Esophagus muscularis mucosa (tissue), 4 donors: ENCODE data around the gene STAT5B. TPM values are rescaled to one million over a fixed set of nuclear protein-coding genes. Genes with fewer than 3 reads are reported as not detected.

ENCODE experiments used
- DNase-seq: peaks from one replicate; pipeline ENCODE4 v3.0.0-alpha.2; 2017; ENCODE audit errors: extremely low spot score
- H3K27ac ChIP-seq, 4 donors: fragments of 200-600 bp; sonication (generic); replicated peaks in 1 of 4; 1 replicate in 3 of 4; 2 replicates in 1 of 4; pipeline ENCODE4 v1.5.1; 2016 to 2019; ENCODE audit warnings: mild to moderate bottlenecking in 1 of 4
- H3K27me3 ChIP-seq, 4 donors: fragments of 200-600 bp; sonication (generic); one replicate each; pipeline versions ENCODE4 v1.5.1 to v1.6.0; 2016 to 2019
- H3K36me3 ChIP-seq, 4 donors: fragments of 200-600 bp; sonication (generic); one replicate each; pipeline ENCODE4 v1.5.1; 2016 to 2019
- H3K4me1 ChIP-seq, 4 donors: fragments of 200-600 bp; sonication (generic); one replicate each; pipeline ENCODE4 v1.5.1; 2016 to 2019
- H3K4me3 ChIP-seq, 4 donors: fragments of 200-600 bp; sonication (generic); 1 replicate in 2 of 4; 2 replicates in 2 of 4; pipeline ENCODE4 v1.5.1; 2016 to 2019; ENCODE audit warnings: mild to moderate bottlenecking in 4 of 4, moderate library complexity in 1 of 4
- H3K9me3 ChIP-seq, 4 donors: fragments of 200-600 bp; sonication (generic); 1 replicate in 3 of 4; 2 replicates in 1 of 4; pipeline ENCODE4 v1.5.1; 2016 to 2019
- CTCF ChIP-seq, 3 experiments: fragments of 200-600 bp in 2 of 3; fragments of 450-650 bp in 1 of 3; sonication (generic) in 2 of 3; IDR thresholded peaks; one replicate each; pipeline ENCODE4 v1.5.1; 2017 to 2019; ENCODE audit warnings: antibody characterized with exemption in 3 of 3, mild to moderate bottlenecking in 2 of 3, moderate library complexity in 1 of 3
- EP300 ChIP-seq: sonication (generic); formaldehyde crosslinking; IDR thresholded peaks from one replicate; pipeline ENCODE4 v1.6.1; 2017; ENCODE audit warnings: antibody characterized with exemption
- POLR2A ChIP-seq: fragments of 450-650 bp; IDR thresholded peaks from one replicate; pipeline ENCODE4 v1.6.1; 2017; ENCODE audit warnings: antibody characterized with exemption, moderate library complexity, mild to moderate bottlenecking, low read depth
- POLR2AphosphoS5 ChIP-seq, 2 donors: sonication (generic); formaldehyde crosslinking; IDR thresholded peaks; one replicate each; pipeline ENCODE4 v1.6.1; 2017; ENCODE audit warnings: antibody characterized with exemption in 2 of 2
- WGBS: methylation state at CpG from one replicate; pipeline ENCODE4 v1.1.5; 2018; 5-methylcytosine and 5-hydroxymethylcytosine counted together
- intact Hi-C: fragments of 100-400 bp; cut with DNase I; formaldehyde crosslinking; loops from one replicate; pipeline ENCODE4 v1.15.1; 2023
- total RNA-seq, 4 donors: library from RNA; depleted of rRNA; stranded (reverse); fragments of >200 nt; gene quantifications; one replicate each; pipeline versions ENCODE4 v1.1.0 to v1.2.1, GENCODE V29; 2016

STAT5B gene
- total RNA-seq, 4 donors from 2014 or later: 75.0 to 93.4 (median 85.2) TPM

GRCh38 chr17:42160531-42160910 lies 115.7 kb downstream of the STAT5B start:
- no peak overlapping the region for H3K27ac ChIP-seq
- H3K4me3 ChIP-seq: no peak overlapping the region
- peaks cover 0 to 6% (median 0%) of the 10 kb centered on the region in 4 donors for H3K27me3 ChIP-seq
- no peaks in the 10 kb centered on the region for H3K36me3 ChIP-seq
- WGBS: 83% methylated on average over 7 of the region's 7 CpGs
- peaks cover 0 to 4% (median 3%) of the 10 kb centered on the region in 4 donors for H3K4me1 ChIP-seq
- DNase-seq: no peak
- intact Hi-C loops: no loop called here
- TF ChIP-seq CTCF (IDR thresholded peaks at IDR 0.05) (no peak), EP300 (no peak), POLR2AphosphoS5 (IDR thresholded peaks at IDR 0.05) (no peak), POLR2A (no peak)
- H3K9me3 ChIP-seq: no peaks in the 10 kb centered on the region

GRCh38 chr17:42159796-42160530 lies 116.2 kb downstream of the STAT5B start:
- Histone ChIP-seq H3K9me3 (no peaks in the 10 kb centered on the region), H3K4me1 (peaks cover 0 to 9% (median 6%) of the 10 kb centered on the region in 4 donors), H3K27ac (no peak overlapping the region), H3K4me3 (no peak overlapping the region), H3K36me3 (no peaks in the 10 kb centered on the region), H3K27me3 (peaks cover 0 to 6% (median 0%) of the 10 kb centered on the region in 4 donors)
- WGBS: 78% methylated on average over 12 of the region's 14 CpGs
- no peak for DNase-seq
- no peak for TF ChIP-seq POLR2A
- no peak for TF ChIP-seq EP300
- TF ChIP-seq POLR2AphosphoS5 (IDR thresholded peaks at IDR 0.05): no peak
- no peak for TF ChIP-seq CTCF (IDR thresholded peaks at IDR 0.05)
- intact Hi-C loops: no loop called here

- peaks cover 27 to 47% (median 40%) of the 10 kb centered on the region in 4 donors for H3K4me1 ChIP-seq
- no peaks in the 10 kb centered on the region for H3K27me3 ChIP-seq
- no peak for DNase-seq
- H3K9me3 ChIP-seq: no peaks in the 10 kb centered on the region
- H3K4me3 ChIP-seq: peak overlapping the region; percentile 81 to 99 (median 92)
- H3K36me3 ChIP-seq: peaks cover 0 to 13% (median 5%) of the 10 kb centered on the region in 4 donors
- intact Hi-C loops: no loop called here
- TF ChIP-seq POLR2AphosphoS5 (IDR thresholded peaks at IDR 0.05) (no peak), EP300 (no peak), CTCF (IDR thresholded peaks at IDR 0.05) (no peak), POLR2A (no peak)
- WGBS: 45% methylated on average over 17 of the region's 17 CpGs
- peak overlapping the region in 1 of 4 donors; percentile 86 for H3K27ac ChIP-seq
Observed at GRCh38 chr17:42155614-42156045, 120.6 kb downstream of the STAT5B start.

- peaks cover 27 to 61% (median 51%) of the 10 kb centered on the region in 4 donors for H3K4me1 ChIP-seq
- H3K9me3 ChIP-seq: no peaks in the 10 kb centered on the region
- H3K27me3 ChIP-seq: no peaks in the 10 kb centered on the region
- H3K4me3 ChIP-seq: peak overlapping the region; percentile 81 to 99 (median 92)
- no peak for TF ChIP-seq POLR2AphosphoS5 (IDR thresholded peaks at IDR 0.05)
- no peak for TF ChIP-seq POLR2A
- no peak for TF ChIP-seq EP300
- TF ChIP-seq CTCF (IDR thresholded peaks at IDR 0.05): no peak
- H3K27ac ChIP-seq: peak overlapping the region; percentile 78 to 86 (median 84)
- DNase-seq: no peak
- H3K36me3 ChIP-seq: peaks cover 5 to 22% (median 8%) of the 10 kb centered on the region in 4 donors
- WGBS: 8% methylated on average over 15 of the region's 15 CpGs
- intact Hi-C loops: no loop called here
Observed at GRCh38 chr17:42153919-42154742, 122.1 kb downstream of the STAT5B start.

Other genes with a start within 250 kb of the STAT5B start
- 1 to 10 TPM in 1 of 4 donors, under 1 TPM in 3; under 0.01 to 1.2 (median 0.67) TPM for gene C17orf113, start 225.8 kb downstream of the STAT5B start, total RNA-seq
- under 1 TPM in 2 of 4 donors, not detected in 2; 0.39 to 0.42 TPM for gene ZNF385C, start 177.9 kb downstream of the STAT5B start, total RNA-seq
- gene DHX58, start 163.7 kb downstream of the STAT5B start, total RNA-seq: 10 to 100 TPM in 3 of 4 donors, 1 to 10 TPM in 1; 9.6 to 11.7 (median 11.3) TPM
- gene KAT2A, start 155.0 kb downstream of the STAT5B start, total RNA-seq: 10 to 100 TPM; 13.8 to 31.1 (median 21.8) TPM
- under 1 TPM in 2 of 4 donors, not detected in 2; 0.26 to 0.42 TPM for gene HSPB9, start 153.6 kb downstream of the STAT5B start, total RNA-seq
- 100 to 1,000 TPM; 102 to 140 (median 128) TPM for gene RAB5C, start 121.4 kb downstream of the STAT5B start, total RNA-seq
- gene KCNH4, start 95.2 kb downstream of the STAT5B start, total RNA-seq: under 1 TPM; 0.17 to 0.42 (median 0.26) TPM
- not detected for gene HCRT, start 90.9 kb downstream of the STAT5B start, total RNA-seq
- 10 to 100 TPM; 20.3 to 31.3 (median 22.0) TPM for gene GHDC, start 81.9 kb downstream of the STAT5B start, total RNA-seq
- gene STAT5A, start 12.1 kb upstream of the STAT5B start, total RNA-seq: 10 to 100 TPM; 42.4 to 97.0 (median 62.7) TPM
- gene STAT3, start 112.1 kb upstream of the STAT5B start, total RNA-seq: 100 to 1,000 TPM; 137 to 260 (median 211) TPM
- gene CAVIN1, start 146.9 kb upstream of the STAT5B start, total RNA-seq: 1,000 to 10,000 TPM in 2 of 4 donors, 100 to 1,000 TPM in 2; 619 to 1,181 (median 1,019) TPM
- gene ATP6V0A1, start 182.5 kb upstream of the STAT5B start, total RNA-seq: 10 to 100 TPM; 51.9 to 74.9 (median 63.9) TPM